IgD-negative memory B cell (primary cell): ENCODE results near the gene NIPBL. TPM values are rescaled to one million over a fixed set of nuclear protein-coding genes. Genes with fewer than 3 reads are reported as not detected.
"Not testable (repeated sequence)": the region's sequence is repeated elsewhere in the genome, so short reads cannot be mapped to it uniquely, and the experiment has no call there.

Source experiments
- H3K27ac Mint-ChIP-seq, 3 donors: one replicate each; pipeline ENCODE4 v1.8.0; 2020 to 2022; ENCODE audit warnings: mild to moderate bottlenecking in 3 of 3, mixed read lengths in 3 of 3, moderate library complexity in 1 of 3
- H3K27me3 Mint-ChIP-seq: one replicate; pipeline ENCODE4 v1.8.0; 2021; ENCODE audit warnings: mixed read lengths
- H3K36me3 Mint-ChIP-seq: one replicate; pipeline ENCODE4 v1.8.0; 2020; ENCODE audit warnings: mild to moderate bottlenecking, mixed read lengths
- H3K4me1 Mint-ChIP-seq, 3 donors: one replicate each; pipeline ENCODE4 v1.8.0; 2020 to 2022; ENCODE audit warnings: mixed read lengths in 3 of 3, mild to moderate bottlenecking in 1 of 3
- H3K4me3 Mint-ChIP-seq, 4 donors: one replicate each; pipeline ENCODE4 v1.8.0; 2020 to 2022; ENCODE audit warnings: mild to moderate bottlenecking in 4 of 4, mixed read lengths in 4 of 4, moderate library complexity in 3 of 4
- H3K9me3 Mint-ChIP-seq, 3 donors: one replicate each; pipeline ENCODE4 v1.8.0; 2020 to 2021; ENCODE audit warnings: mixed read lengths in 3 of 3, mild to moderate bottlenecking in 1 of 3
- polyA plus RNA-seq: library from polyadenylated mRNA; unstranded; fragments of 300-500 nt; fragmentation: Illumina TruSeq; gene quantifications from one replicate; pipeline ENCODE4 v1.2.3, GENCODE V29; 2021

The NIPBL gene
- polyA plus RNA-seq, 1 donor from 2014 or later: 20.2 TPM

GRCh38 chr5:37077146-37077545 lies 200.6 kb downstream of the NIPBL start:
- Mint-ChIP-seq H3K4me3 (no peak overlapping the region), H3K27ac (no peak overlapping the region)

GRCh38 chr5:37080697-37081096 lies 204.1 kb downstream of the NIPBL start:
- Mint-ChIP-seq H3K27me3 (no peaks in the 10 kb centered on the region), H3K9me3 (peaks cover 0 to 2% (median 1%) of the 10 kb centered on the region in 3 donors)

More at GRCh38 chr5:37077146-37077545, 200.6 kb downstream of the NIPBL start:
- Mint-ChIP-seq H3K36me3 (peaks cover 14% of the 10 kb centered on the region), H3K27me3 (no peaks in the 10 kb centered on the region), H3K9me3 (peaks cover 0 to 1% (median 0%) of the 10 kb centered on the region in 3 donors), H3K4me1 (no peaks in the 10 kb centered on the region)

GRCh38 chr5:37082977-37083376 lies 206.4 kb downstream of the NIPBL start:
- not testable (repeated sequence) for H3K27me3 Mint-ChIP-seq, H3K9me3 Mint-ChIP-seq, H3K4me3 Mint-ChIP-seq, H3K4me1 Mint-ChIP-seq, H3K27ac Mint-ChIP-seq
- peaks cover 18% of the 10 kb centered on the region for H3K36me3 Mint-ChIP-seq

More at GRCh38 chr5:37080697-37081096, 204.1 kb downstream of the NIPBL start:
- Mint-ChIP-seq H3K27ac (no peak overlapping the region), H3K4me1 (no peaks in the 10 kb centered on the region), H3K36me3 (peaks cover 19% of the 10 kb centered on the region), H3K4me3 (no peak overlapping the region)

- H3K4me1 Mint-ChIP-seq, H3K27ac Mint-ChIP-seq, H3K9me3 Mint-ChIP-seq, H3K36me3 Mint-ChIP-seq, H3K4me3 Mint-ChIP-seq, H3K27me3 Mint-ChIP-seq: not testable (repeated sequence)
Observed at GRCh38 chr5:37086026-37086425, 209.5 kb downstream of the NIPBL start.

GRCh38 chr5:37086466-37087173 lies 210.1 kb downstream of the NIPBL start:
- Mint-ChIP-seq H3K36me3 (peaks cover 7% of the 10 kb centered on the region), H3K27me3 (no peaks in the 10 kb centered on the region), H3K27ac (no peak overlapping the region), H3K9me3 (peaks cover 0 to 2% (median 0%) of the 10 kb centered on the region in 3 donors), H3K4me1 (no peaks in the 10 kb centered on the region), H3K4me3 (no peak overlapping the region)

- no peak overlapping the region for H3K4me3 Mint-ChIP-seq
- peaks cover 0 to 2% (median 0%) of the 10 kb centered on the region in 3 donors for H3K9me3 Mint-ChIP-seq
- H3K27ac Mint-ChIP-seq: no peak overlapping the region
- H3K4me1 Mint-ChIP-seq: no peaks in the 10 kb centered on the region
- peaks cover 4% of the 10 kb centered on the region for H3K36me3 Mint-ChIP-seq
- no peaks in the 10 kb centered on the region for H3K27me3 Mint-ChIP-seq
Observed at GRCh38 chr5:37088009-37088408, 211.4 kb downstream of the NIPBL start.

- Mint-ChIP-seq H3K9me3 (no peaks in the 10 kb centered on the region), H3K4me1 (no peaks in the 10 kb centered on the region), H3K27me3 (no peaks in the 10 kb centered on the region), H3K4me3 (no peak overlapping the region), H3K36me3 (peaks cover 3% of the 10 kb centered on the region), H3K27ac (no peak overlapping the region)
Observed at GRCh38 chr5:37090123-37090726, 213.7 kb downstream of the NIPBL start.

GRCh38 chr5:37090781-37091180 lies 214.2 kb downstream of the NIPBL start:
- Mint-ChIP-seq H3K4me1 (no peaks in the 10 kb centered on the region), H3K9me3 (no peaks in the 10 kb centered on the region), H3K27me3 (no peaks in the 10 kb centered on the region), H3K36me3 (peaks cover 3% of the 10 kb centered on the region), H3K27ac (no peak overlapping the region), H3K4me3 (no peak overlapping the region)

- not testable (repeated sequence) for H3K4me1 Mint-ChIP-seq, H3K27me3 Mint-ChIP-seq, H3K36me3 Mint-ChIP-seq, H3K27ac Mint-ChIP-seq, H3K4me3 Mint-ChIP-seq
- H3K9me3 Mint-ChIP-seq: peaks cover 5 to 13% (median 6%) of the 10 kb centered on the region in 3 donors
Observed at GRCh38 chr5:37093795-37094194, 217.2 kb downstream of the NIPBL start.

GRCh38 chr5:37099267-37099666 lies 222.7 kb downstream of the NIPBL start:
- H3K27me3 Mint-ChIP-seq, H3K4me3 Mint-ChIP-seq, H3K27ac Mint-ChIP-seq, H3K4me1 Mint-ChIP-seq: not testable (repeated sequence)
- Mint-ChIP-seq H3K36me3 (peaks cover 15% of the 10 kb centered on the region), H3K9me3 (peaks cover 10 to 26% (median 18%) of the 10 kb centered on the region in 3 donors)

GRCh38 chr5:37103302-37103701 lies 226.7 kb downstream of the NIPBL start:
- peaks cover 4 to 13% (median 13%) of the 10 kb centered on the region in 3 donors for H3K9me3 Mint-ChIP-seq
- no peak overlapping the region for H3K4me3 Mint-ChIP-seq
- H3K27me3 Mint-ChIP-seq: no peaks in the 10 kb centered on the region

GRCh38 chr5:37109338-37109737 lies 232.8 kb downstream of the NIPBL start:
- peaks cover 7 to 9% (median 9%) of the 10 kb centered on the region in 3 donors for H3K4me1 Mint-ChIP-seq
- H3K27me3 Mint-ChIP-seq: no peaks in the 10 kb centered on the region
- peaks cover 0 to 7% (median 5%) of the 10 kb centered on the region in 3 donors for H3K9me3 Mint-ChIP-seq
- no peak overlapping the region for H3K27ac Mint-ChIP-seq
- no peak overlapping the region for H3K4me3 Mint-ChIP-seq
- peaks cover 30% of the 10 kb centered on the region for H3K36me3 Mint-ChIP-seq

More at GRCh38 chr5:37103302-37103701, 226.7 kb downstream of the NIPBL start:
- no peaks in the 10 kb centered on the region for H3K4me1 Mint-ChIP-seq
- peaks cover 17% of the 10 kb centered on the region for H3K36me3 Mint-ChIP-seq
- H3K27ac Mint-ChIP-seq: no peak overlapping the region

- H3K36me3 Mint-ChIP-seq: peaks cover 34% of the 10 kb centered on the region
- H3K27ac Mint-ChIP-seq: no peak overlapping the region
- H3K9me3 Mint-ChIP-seq: peaks cover 0 to 8% (median 7%) of the 10 kb centered on the region in 3 donors
- H3K4me1 Mint-ChIP-seq: peaks cover 7 to 9% (median 9%) of the 10 kb centered on the region in 3 donors
- no peak overlapping the region for H3K4me3 Mint-ChIP-seq
- no peaks in the 10 kb centered on the region for H3K27me3 Mint-ChIP-seq
Observed at GRCh38 chr5:37110135-37110534, 233.6 kb downstream of the NIPBL start.

GRCh38 chr5:37111426-37112382 lies 235.1 kb downstream of the NIPBL start:
- Mint-ChIP-seq H3K36me3 (peaks cover 35% of the 10 kb centered on the region), H3K27me3 (no peaks in the 10 kb centered on the region), H3K4me1 (peaks cover 7 to 9% (median 9%) of the 10 kb centered on the region in 3 donors), H3K4me3 (peak overlapping the region in 3 of 4 donors; percentile 41 to 61 (median 46)), H3K9me3 (peaks cover 0 to 8% (median 7%) of the 10 kb centered on the region in 3 donors), H3K27ac (no peak overlapping the region)
